ENCODE data around the gene BZW2.

DNA sequence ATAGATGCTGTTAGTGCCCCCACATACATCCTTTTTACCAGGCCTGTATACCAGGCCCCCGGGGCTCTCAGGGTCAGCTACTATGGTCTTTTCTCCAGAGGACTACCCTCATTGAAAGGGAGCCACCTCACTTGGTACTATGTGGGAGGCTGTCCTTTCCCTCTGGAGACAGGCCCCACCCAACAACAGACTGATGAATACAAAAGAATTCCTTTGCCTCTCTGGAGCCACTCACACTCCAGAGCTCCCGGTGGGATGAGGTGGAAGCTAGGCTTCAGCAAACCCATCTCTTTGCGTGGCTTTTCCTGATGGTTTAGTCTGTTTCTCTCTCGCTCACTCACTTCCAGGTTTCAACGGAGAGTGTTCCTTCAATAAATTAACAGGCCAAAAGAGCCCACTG, 30.8 kb upstream of the BZW2 start:
- TF ChIP-seq, protein P1, sequence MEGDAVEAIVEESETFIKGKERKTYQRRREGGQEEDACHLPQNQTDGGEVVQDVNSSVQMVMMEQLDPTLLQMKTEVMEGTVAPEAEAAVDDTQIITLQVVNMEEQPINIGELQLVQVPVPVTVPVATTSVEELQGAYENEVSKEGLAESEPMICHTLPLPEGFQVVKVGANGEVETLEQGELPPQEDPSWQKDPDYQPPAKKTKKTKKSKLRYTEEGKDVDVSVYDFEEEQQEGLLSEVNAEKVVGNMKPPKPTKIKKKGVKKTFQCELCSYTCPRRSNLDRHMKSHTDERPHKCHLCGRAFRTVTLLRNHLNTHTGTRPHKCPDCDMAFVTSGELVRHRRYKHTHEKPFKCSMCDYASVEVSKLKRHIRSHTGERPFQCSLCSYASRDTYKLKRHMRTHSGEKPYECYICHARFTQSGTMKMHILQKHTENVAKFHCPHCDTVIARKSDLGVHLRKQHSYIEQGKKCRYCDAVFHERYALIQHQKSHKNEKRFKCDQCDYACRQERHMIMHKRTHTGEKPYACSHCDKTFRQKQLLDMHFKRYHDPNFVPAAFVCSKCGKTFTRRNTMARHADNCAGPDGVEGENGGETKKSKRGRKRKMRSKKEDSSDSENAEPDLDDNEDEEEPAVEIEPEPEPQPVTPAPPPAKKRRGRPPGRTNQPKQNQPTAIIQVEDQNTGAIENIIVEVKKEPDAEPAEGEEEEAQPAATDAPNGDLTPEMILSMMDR (IDR thresholded peaks at IDR 0.05), result no peak
- no peak for TF ChIP-seq POLR2A (IDR thresholded peaks at IDR 0.05)
- no peak for TF ChIP-seq POLR2AphosphoS5 (IDR thresholded peaks at IDR 0.05)
